Duodenal mucosa (tissue), 2 donors: ENCODE results near the gene ASIC2.

Source experiments
- H3K27ac ChIP-seq: one replicate; pipeline ENCODE4 v1.7.0; 2013; ENCODE audit warnings: low read depth, low read length
- H3K27me3 ChIP-seq, 2 donors: one replicate each; pipeline ENCODE4 v1.7.0; 2013; ENCODE audit warnings: low read length in 2 of 2, control low read depth in 1 of 2; ENCODE audit not compliant: insufficient read depth in 2 of 2, control insufficient read depth in 1 of 2
- H3K36me3 ChIP-seq, 2 donors: one replicate each; pipeline ENCODE4 v1.7.0; 2013; ENCODE audit warnings: low read length in 2 of 2, control low read depth in 1 of 2; ENCODE audit not compliant: insufficient read depth in 2 of 2, control insufficient read depth in 1 of 2
- H3K4me1 ChIP-seq, 2 donors: one replicate each; pipeline ENCODE4 v1.7.0; 2013; ENCODE audit warnings: low read length in 2 of 2, control low read depth in 1 of 2; ENCODE audit not compliant: insufficient read depth in 2 of 2, control insufficient read depth in 1 of 2
- H3K4me3 ChIP-seq, 2 donors: one replicate each; pipeline ENCODE4 v1.7.0; 2013; ENCODE audit warnings: low read length in 2 of 2, low read depth in 1 of 2
- H3K9ac ChIP-seq, 2 donors: one replicate each; pipeline ENCODE4 v1.7.0; 2013; ENCODE audit warnings: low read length in 2 of 2, low read depth in 1 of 2
- H3K9me3 ChIP-seq, 2 donors: one replicate each; pipeline ENCODE4 v1.7.0; 2013; ENCODE audit warnings: low read length in 2 of 2, control low read depth in 1 of 2; ENCODE audit not compliant: control insufficient read depth in 1 of 2

The ASIC2 gene

GRCh38 chr17:33046361-33047255 is 246.5 kb downstream of the ASIC2 start:
- H3K27me3 ChIP-seq, result no peaks in the 10 kb centered on the region
- H3K9me3 ChIP-seq, result no peaks in the 10 kb centered on the region
- no peak overlapping the region for H3K9ac ChIP-seq
- H3K4me1 ChIP-seq, result no peaks in the 10 kb centered on the region
- H3K4me3 ChIP-seq, result no peak overlapping the region
- no peaks in the 10 kb centered on the region for H3K36me3 ChIP-seq
- H3K27ac ChIP-seq, result no peak overlapping the region

- Histone ChIP-seq H3K27me3 (no peaks in the 10 kb centered on the region), H3K27ac (no peak overlapping the region), H3K36me3 (no peaks in the 10 kb centered on the region), H3K9me3 (no peaks in the 10 kb centered on the region), H3K9ac (no peak overlapping the region), H3K4me3 (no peak overlapping the region), H3K4me1 (no peaks in the 10 kb centered on the region)
These were observed 247.9 kb downstream of the ASIC2 start for GRCh38 chr17:33045216-33045615.

GRCh38 chr17:33044771-33045170 is 248.3 kb downstream of the ASIC2 start:
- H3K4me3 ChIP-seq, result no peak overlapping the region
- no peaks in the 10 kb centered on the region for H3K4me1 ChIP-seq
- H3K27me3 ChIP-seq, result no peaks in the 10 kb centered on the region
- H3K9ac ChIP-seq, result no peak overlapping the region
- H3K36me3 ChIP-seq, result no peaks in the 10 kb centered on the region
- H3K9me3 ChIP-seq, result no peaks in the 10 kb centered on the region
- no peak overlapping the region for H3K27ac ChIP-seq

GRCh38 chr17:33040461-33040860 is 252.6 kb downstream of the ASIC2 start:
- Histone ChIP-seq H3K9me3 (no peaks in the 10 kb centered on the region), H3K4me3 (no peak overlapping the region), H3K9ac (no peak overlapping the region), H3K4me1 (no peaks in the 10 kb centered on the region), H3K27ac (no peak overlapping the region), H3K27me3 (no peaks in the 10 kb centered on the region), H3K36me3 (no peaks in the 10 kb centered on the region)

- Histone ChIP-seq H3K9me3 (no peaks in the 10 kb centered on the region), H3K4me3 (no peak overlapping the region)
These were observed 253.2 kb downstream of the ASIC2 start for GRCh38 chr17:33039874-33040273.

DNA sequence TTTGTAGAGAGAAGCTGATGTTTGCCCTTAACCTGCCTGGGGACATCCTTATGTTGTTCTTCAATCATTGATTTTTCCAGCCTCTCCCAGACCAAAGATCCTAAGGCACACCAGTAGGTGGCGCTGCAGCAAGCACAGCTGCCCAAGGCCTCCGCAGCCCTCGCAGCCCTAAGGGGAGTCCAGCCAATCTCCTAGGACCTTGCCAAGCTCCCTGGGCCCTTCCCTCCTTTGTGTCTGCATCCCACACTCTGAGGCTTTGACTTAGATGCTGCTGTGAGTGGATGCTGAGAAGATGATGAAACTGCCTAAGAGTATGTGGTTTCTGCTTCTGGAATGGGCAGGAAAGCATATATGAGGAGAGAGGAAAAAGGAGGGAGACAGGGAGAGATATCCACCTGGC is 254.4 kb downstream of the ASIC2 start:
- H3K27ac ChIP-seq, result no peak overlapping the region
- no peak overlapping the region for H3K9ac ChIP-seq
- no peaks in the 10 kb centered on the region for H3K9me3 ChIP-seq
- no peaks in the 10 kb centered on the region for H3K4me1 ChIP-seq
- no peaks in the 10 kb centered on the region for H3K27me3 ChIP-seq
- H3K4me3 ChIP-seq, result no peak overlapping the region
- no peaks in the 10 kb centered on the region for H3K36me3 ChIP-seq

More at GRCh38 chr17:33039874-33040273, 253.2 kb downstream of the ASIC2 start:
- no peaks in the 10 kb centered on the region for H3K36me3 ChIP-seq
- no peak overlapping the region for H3K27ac ChIP-seq
- no peaks in the 10 kb centered on the region for H3K27me3 ChIP-seq
- no peaks in the 10 kb centered on the region for H3K4me1 ChIP-seq
- no peak overlapping the region for H3K9ac ChIP-seq

DNA sequence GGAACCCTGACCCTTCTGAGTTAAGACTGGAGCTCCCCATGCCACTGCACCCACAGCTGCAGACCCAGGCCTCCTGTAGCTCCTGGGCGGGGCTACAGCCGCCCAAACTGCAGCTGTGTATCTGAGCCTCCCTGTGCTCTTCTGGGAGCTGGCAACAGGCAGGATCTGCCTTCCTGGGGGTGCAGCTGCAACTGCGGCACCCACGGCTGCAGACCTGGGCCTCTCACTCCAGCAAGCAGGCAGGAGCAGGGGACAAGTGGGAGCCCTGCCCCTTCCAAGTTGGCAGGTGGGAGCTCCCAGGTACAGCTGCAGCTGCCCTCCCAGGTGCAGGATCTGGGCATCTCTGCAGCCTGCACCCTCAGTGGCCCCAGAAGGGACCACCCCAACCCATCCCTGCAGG is 259.9 kb downstream of the ASIC2 start:
- no peaks in the 10 kb centered on the region for H3K27me3 ChIP-seq
- H3K9me3 ChIP-seq, result no peaks in the 10 kb centered on the region
- no peaks in the 10 kb centered on the region for H3K4me1 ChIP-seq
- H3K36me3 ChIP-seq, result no peaks in the 10 kb centered on the region
- no peak overlapping the region for H3K27ac ChIP-seq
- no peak overlapping the region for H3K9ac ChIP-seq
- H3K4me3 ChIP-seq, result no peak overlapping the region

DNA sequence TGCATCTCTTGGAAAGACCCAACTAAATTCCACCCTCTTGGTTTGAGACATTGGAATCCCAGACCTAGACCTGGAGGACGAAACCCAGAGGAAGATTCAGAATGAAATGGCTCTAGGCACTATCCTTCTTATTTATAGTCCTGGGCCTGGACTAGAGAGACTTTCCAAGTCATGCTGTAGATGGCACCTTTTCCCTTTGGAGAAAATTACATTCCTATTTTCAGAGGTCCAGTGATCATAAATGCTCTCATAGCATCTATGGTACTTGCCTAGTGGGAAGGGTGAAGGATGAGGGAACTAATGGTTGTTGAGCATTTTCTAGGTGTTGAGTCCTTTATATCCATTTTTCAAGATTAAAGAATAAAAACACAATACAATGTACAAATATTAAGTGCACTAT is 264.3 kb downstream of the ASIC2 start:
- Histone ChIP-seq H3K9ac (no peak overlapping the region), H3K27ac (no peak overlapping the region), H3K9me3 (no peaks in the 10 kb centered on the region), H3K36me3 (no peaks in the 10 kb centered on the region), H3K4me1 (no peaks in the 10 kb centered on the region), H3K27me3 (no peaks in the 10 kb centered on the region), H3K4me3 (no peak overlapping the region)

GRCh38 chr17:33028061-33028460 is 265.0 kb downstream of the ASIC2 start:
- H3K27ac ChIP-seq, result no peak overlapping the region
- H3K36me3 ChIP-seq, result no peaks in the 10 kb centered on the region
- H3K9me3 ChIP-seq, result no peaks in the 10 kb centered on the region
- no peaks in the 10 kb centered on the region for H3K4me1 ChIP-seq
- no peaks in the 10 kb centered on the region for H3K27me3 ChIP-seq
- H3K4me3 ChIP-seq, result no peak overlapping the region
- H3K9ac ChIP-seq, result no peak overlapping the region

GRCh38 chr17:33024688-33025486 is 268.2 kb downstream of the ASIC2 start:
- H3K9ac ChIP-seq, result no peak overlapping the region
- H3K27me3 ChIP-seq, result no peaks in the 10 kb centered on the region
- H3K4me1 ChIP-seq, result no peaks in the 10 kb centered on the region
- H3K4me3 ChIP-seq, result no peak overlapping the region
- no peaks in the 10 kb centered on the region for H3K36me3 ChIP-seq
- H3K9me3 ChIP-seq, result no peaks in the 10 kb centered on the region
- H3K27ac ChIP-seq, result no peak overlapping the region
